8988T (cell line): ENCODE measurements around the gene SLC6A18.

Experiments used
- DNase-seq: peaks from one replicate; pipeline ENCODE4 v3.0.0; 2011

The SLC6A18 gene

DNA sequence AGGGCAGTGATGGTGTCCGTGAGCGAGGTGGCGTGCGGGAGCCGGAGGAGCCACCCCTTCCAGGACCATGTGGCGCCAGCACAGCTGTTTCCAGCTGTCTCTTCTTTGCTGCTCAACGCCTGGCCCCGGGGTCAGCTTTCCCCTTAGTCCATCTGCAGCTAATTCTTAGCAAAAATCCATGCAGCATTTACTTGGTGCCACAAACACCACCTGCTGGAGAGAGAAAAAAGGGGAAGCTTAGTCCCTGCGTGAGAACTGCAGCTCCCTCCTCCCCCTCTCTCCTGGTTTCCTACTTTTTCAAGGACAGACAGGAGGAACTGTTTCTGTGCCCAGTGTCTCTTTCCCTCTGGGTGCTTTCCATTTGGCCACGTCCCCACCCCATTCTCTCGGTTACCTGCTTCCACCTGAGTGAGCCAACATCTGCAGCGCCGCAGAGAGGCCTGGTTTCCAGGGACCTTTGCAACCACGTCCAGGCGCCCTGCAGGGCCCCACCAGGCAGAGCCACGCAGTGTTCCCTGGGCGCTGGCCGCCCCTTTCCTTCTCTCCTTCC lies 20.4 kb upstream of the SLC6A18 start:
- peak; percentile 87 for DNase-seq

DNA sequence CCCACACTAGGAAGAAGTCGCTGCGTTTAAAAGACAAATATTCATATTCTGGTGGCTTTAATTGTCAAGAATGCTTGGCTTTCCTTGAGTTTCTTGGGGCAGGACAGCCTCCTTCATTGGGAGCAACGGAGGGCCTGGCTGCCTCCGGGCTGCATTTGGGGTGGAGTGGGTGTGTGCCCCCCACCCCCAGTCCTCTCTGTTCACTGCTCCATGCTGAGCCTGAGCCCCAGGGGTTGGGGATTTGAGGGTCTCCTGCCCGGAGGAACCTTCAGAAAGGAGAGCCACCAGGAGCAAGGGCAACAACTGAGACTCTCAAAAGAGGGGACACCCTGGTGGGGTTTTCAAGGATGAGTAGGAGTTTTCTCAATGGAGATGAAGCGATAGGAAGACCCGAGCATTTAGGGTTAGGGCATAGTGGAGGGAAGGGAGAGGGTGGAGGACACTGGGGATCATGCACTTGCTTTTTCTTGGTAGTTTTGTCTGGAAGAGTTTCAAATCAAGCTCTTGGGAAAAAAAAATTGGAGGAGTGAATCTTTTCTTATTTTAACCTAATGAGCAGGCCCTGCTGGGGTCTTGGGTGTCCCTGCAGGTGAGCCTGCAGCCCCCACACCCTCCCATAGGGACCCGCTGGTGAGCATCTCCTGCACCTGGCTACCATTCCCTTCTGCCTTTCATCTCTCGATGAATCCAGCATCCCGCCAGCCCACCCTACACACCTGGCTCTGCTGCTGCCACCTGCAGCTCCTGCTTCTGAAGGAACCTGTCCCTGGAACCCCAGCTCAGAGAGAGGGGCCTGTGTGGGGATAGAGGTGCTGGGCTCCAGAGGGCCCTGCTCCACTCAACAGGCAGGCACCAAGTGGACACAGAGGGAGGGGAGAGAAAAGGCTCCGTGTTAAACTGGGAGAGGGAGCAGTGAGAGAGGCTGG lies 19.7 kb upstream of the SLC6A18 start:
- DNase-seq = no peak

DNA sequence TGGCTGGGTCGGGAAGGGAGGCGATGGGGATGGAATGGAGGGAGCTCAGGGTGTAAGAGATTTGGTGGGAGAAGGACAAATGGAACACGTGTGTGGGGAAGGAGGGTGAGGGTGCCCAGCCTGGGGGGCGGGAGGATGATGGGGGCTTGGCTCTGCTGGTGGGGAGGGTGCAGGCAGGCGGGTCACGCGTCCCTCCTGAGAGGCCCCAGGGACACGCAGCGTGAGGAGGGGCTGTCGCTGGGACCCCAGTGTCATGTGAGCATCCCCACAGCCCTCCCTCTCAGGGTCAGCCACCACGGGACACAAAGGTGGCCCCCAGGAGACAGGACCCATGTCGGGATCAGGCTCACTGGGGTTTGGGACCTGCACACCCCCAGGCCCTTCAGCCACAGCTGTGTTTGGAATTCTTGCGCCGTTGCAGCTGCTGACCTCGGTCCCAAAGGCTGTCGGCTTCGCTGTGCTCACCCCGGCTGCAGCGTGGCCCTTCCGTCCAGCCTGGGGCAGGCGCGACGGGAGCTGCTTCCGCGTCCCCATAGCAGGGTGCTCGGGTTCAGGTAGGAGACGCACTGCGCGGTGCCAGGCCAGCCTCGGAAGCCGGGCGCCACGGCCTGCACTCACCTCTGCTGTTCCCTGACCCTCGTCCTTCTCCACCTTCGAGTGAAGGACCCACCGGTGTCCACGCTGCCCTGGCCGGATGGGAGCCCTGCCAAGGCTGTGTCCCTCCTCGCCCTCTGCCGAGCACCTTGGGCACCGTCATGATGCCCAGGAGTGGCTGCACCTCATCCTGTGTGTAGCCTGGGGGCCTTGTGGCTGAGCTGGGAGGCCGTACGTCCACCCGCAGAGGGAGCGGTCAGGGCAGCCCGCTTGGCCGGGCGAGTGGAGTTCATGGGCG lies 18.4 kb upstream of the SLC6A18 start:
- no peak for DNase-seq

DNA sequence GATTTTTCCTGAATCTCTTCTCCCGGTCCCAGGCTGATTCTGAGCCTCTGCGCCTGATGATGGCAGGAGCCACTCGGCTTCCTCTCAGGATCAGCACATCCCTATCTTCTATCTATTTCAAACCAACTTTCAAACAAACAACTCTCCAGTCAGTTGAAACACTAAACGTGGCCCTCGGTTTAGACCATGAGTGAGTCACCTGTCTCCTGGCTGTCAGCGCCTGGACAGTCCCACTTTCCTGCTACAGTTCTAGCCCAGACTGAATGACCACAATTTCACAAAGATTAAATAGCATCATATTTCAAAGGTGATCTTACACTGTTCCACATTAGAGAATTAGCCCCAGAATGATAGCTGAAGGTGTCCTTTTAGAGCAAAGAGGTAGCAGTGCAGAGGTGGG lies 17.6 kb upstream of the SLC6A18 start:
- no peak for DNase-seq

DNA sequence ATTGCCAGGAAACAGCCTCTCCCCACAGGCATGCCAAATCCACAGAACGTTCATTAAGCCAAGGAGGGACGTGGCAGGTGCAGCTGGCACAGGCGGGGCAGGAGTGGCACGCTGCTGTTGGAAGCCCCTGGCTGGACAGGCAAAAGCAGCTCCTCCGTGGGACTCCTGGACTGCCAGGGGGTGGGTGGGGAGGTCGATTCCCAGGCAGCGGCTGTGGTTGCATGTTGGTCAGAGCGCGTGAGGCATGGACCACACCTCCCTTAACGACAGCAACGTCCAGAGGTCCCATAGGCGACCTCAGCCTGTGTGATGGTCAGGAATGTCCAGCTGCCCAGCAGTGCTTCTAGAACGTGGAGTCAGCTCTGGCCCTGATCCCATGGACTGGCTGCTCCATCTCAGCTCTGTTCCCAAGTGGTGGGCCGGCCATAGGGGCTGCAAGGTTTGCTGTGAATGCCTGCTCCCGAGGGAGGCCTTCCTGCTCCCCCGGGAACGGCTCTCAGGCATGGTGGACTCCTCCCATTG lies 16.9 kb upstream of the SLC6A18 start:
- no peak for DNase-seq

DNA sequence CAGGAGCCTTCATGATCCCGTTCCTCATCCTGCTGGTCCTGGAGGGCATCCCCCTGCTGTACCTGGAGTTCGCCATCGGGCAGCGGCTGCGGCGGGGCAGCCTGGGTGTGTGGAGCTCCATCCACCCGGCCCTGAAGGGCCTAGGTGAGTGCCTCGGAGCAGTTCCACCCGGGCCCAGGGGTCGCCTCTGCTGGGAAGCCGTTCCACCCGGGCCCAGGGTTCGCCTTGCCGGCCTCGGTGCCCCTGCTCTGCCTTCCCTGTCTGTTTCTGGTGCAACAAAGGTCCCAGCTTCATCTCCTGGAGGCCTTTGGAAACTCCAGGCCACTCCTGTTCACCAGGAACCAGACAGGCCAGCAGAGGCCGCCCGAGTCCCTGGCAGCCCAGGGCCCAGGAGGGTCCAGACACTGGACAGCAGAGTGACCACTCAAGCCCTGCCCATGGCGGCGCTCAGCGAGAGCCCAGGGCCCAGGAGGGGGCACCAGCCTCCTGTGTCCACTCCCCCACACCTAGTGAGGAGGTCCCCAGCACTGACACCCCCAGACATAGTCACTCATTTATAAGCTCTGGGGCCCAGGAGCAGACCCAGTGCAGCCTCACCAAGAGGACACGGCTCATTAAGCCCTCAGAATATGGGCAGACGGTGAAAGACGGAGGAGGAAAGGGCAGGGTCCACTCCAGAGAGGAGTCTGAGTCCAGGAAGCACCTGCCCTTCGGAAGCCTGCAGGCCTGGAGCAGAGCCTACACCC lies 16.3 kb upstream of the SLC6A18 start:
- peak; percentile 99 for DNase-seq

DNA sequence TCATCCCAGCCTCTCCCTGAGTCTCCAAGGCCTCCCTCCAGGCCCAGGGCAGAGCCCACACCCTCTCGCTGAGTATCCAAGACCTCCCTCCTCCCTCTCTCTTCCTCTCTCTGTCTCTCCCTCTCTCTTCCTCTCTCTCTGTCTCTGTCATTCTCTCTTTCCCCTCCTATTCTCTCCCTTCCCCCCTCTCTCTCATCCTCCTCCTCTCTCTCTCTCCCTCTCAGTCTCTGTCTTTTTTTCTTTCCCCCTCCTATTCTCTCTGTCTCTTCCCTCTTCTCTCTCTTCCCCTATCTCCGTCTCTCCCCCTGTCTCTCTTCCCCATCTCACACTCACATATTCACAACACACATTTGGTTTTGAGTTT lies 15.7 kb upstream of the SLC6A18 start:
- no peak for DNase-seq

DNA sequence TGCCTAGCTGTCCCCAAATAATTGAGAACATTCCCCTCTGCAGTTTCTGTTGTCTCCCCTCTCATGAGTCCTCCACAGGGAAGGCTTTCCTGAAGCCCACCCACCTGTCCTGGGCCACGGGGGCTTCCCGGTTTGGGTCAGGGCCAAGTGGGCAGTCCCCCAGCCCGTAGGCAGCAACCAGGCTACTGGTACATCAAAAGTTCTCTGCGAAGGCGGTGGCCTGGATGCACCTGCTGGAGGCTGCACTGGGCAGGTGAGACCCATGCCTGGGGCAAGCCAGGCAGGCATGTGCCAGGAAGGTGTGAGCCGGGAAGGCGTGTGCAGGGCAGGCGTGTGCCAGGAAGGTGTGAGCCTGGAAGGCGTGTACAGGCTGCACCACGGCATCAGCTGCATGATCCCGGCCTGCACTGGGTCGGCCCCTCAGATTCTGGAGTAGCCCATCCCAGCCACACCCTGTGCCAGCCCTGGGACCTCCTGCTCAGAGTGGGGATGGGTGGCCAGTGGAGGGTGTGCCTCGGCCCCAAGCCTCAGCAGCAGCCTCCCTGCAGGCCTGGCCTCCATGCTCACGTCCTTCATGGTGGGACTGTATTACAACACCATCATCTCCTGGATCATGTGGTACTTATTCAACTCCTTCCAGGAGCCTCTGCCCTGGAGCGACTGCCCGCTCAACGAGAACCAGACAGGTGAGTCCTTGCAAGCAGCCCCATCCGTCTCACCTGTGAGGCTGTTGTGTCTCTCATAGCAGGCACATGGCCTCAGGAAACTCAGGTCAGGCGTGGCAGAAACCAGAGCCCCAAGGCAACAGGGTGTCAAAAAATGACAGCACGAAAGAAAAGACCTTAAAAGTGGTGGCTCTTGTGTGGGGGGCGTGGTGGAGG lies 15.0 kb upstream of the SLC6A18 start:
- DNase-seq = no peak

DNA sequence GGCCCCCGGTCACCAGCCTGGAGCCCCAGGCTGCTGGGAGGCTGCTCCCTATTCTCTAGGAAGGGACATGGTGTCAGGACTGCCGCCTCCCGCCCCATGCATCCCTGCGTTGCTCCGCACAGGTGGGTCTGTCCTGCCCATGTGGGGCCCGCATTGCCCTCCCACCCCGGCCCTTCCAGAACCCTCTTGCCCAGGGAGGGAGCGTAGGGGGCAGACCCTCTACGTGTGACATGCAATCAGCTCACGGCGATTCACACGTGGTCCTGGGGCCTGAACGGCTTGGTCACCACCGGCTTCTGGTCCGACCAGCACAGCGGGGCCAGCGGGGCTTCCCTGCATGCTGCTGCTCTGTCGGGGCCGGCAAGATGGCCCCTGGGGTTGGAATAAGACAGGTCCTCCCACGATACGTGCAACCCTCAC lies 14.3 kb upstream of the SLC6A18 start:
- no peak for DNase-seq

DNA sequence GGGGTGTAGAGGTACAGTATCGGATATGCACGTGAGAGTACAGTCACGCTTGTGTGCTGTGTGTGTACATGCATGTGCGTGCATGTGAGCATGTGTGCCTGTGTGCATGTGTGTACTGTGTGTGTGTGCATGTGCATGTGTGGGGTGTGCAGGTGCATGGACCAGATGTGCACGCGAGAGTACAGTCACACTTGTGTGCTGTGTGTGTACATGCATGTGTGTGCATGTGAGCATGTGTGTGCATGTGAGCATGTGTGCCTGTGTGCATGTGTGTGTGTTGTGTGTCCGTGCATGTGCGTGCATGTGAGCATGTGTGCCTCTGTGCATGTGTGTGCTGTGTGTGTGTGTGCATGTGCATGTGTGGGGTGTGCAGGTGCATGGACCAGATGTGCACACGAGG lies 13.5 kb upstream of the SLC6A18 start:
- no peak for DNase-seq

DNA sequence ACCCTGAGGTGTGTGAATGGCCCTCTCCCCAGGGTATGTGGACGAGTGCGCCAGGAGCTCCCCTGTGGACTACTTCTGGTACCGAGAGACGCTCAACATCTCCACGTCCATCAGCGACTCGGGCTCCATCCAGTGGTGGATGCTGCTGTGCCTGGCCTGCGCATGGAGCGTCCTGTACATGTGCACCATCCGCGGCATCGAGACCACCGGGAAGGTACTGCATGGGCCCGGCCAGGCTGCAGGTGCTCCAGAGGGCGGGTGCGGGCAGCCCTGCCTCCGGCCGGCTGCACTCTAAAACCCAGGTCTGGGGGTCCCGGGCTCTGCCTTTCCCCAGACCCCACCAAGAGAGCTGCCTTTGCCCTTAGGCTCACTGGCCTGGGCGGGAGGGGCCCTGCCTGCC lies 12.9 kb upstream of the SLC6A18 start:
- DNase-seq = no peak

DNA sequence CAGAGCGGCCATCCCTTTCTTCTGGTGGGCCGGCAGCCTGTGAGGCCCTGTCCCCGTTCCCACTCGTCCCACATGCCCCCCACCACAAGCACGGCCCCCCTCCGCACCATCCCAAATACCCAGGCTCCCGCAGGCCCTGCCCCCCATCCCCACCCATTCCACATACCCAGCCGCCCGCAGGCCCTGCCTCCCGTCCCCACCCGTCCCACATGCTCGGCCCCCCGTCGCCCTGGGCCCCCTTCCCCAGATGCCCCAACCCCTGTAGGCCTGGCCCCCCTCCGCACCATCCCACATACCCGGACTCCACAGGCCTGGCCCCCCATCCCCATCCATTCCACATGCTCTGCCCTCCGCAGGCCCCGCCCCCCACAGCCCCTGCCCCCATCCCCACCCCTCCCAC lies 12.3 kb upstream of the SLC6A18 start:
- DNase-seq = no peak

DNA sequence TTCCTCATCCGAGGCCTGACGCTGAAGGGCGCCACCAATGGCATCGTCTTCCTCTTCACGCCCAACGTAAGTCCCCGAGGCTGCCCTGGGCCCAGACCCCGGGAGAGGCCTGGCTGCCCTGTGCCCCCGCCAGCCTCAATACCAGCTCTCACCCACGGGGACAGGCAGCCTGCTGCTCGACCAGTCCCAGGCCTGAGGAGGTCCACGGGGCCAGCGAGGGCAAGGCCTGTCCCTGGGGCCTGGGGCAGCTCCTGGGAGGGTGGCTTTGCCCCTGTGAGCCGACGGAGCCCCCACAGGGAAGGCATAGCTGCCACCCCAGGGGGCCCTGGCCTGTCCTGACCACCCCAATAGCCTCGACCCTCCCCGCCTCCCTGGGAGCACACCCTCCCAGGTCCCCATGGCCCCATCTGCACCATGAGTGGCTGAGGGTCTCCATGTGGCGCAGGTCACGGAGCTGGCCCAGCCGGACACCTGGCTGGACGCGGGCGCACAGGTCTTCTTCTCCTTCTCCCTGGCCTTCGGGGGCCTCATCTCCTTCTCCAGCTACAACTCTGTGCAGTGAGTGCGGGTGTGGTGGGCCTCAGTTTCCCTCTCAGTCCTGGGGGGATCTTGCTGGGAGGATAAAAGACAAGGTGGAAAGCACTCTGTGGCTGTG lies 11.5 kb upstream of the SLC6A18 start:
- no peak for DNase-seq

DNA sequence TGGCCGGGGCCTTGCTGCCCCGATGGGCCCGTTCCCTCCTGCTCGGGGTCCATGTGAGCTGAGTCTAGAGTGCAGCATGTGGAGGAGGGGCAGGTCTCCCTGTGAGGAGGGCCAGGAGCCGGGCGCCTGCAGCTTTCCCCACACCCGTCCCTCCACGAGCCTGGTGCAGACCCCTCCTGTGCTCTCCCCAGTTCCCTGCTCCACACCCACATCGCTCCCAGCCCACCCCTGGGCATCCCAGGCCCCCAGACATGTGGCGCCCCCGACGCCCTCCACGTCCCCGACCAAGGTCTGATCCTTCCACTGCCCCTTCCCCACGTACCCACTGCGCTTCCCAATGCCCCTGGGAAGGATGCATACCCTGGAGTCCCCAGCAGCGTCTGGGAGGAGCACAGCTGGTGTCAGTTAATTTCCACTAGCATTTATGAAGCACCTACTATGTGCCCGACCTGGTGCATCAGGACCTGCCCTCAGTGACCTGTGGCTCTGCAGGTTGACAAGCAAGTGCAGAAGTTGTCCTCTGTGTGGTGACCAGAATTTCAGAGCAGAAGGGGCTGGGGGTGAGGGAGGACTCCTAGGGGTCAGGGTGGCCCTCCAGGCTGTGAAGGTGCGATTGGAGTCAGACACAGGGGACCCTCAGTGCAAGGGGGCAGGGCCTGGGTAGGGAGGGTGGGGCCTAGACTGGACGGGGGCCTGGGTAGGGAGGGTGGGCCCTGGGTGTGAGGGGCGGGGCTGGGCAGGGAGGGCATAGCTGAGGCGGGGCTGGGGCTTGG lies 10.8 kb upstream of the SLC6A18 start:
- no peak for DNase-seq

DNA sequence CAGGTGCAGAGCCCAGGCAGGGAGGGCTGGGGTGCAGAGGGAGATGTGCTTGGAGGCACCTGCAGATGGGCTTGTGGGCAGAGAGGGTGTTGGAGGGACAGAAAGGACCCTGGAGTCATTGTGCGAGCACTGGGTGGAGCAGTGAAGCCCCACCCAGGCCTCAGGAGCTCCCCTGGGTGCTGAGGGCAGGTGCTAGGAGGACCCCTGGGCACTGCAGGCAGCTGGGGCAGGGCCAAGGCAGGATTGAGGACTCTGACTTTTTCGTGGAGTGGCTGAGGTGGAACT lies 10.3 kb upstream of the SLC6A18 start:
- no peak for DNase-seq

DNA sequence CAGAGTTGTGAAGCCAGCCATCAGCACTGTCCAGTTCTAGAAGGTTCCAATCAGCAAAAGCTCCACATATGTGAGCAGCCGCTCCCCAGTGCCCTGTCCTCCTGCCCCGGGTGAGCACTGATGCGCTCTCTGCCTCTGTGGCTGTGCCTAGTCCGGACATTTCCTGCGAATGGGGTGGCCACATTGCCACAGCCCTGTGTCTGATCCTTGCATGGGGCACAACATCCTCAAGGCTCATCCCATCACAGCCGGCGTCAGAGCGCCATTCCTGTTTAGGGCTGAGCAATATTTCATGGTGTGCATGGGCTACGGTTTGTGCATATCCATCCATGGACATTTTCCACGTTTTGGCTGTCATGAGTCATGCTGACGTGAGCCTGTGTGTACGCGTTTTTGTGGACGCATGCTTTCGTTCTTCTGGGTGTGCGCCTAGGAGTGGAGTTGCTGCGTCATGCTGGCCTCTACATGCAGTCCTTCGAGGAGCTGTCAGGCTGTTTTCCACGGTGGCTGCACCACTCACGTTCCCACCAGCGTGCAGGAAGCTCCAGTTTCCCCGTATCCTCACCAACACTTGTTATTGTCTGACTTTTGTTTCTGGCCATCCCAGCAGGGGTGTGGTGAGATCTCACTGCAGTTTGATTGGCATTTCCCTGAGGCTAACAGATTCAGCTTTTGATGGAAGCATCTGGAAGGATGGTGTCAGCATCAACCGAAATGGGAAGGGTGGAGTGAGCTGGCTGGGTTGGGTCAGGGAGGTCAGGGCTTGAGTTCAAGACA lies 9.7 kb upstream of the SLC6A18 start:
- no peak for DNase-seq

DNA sequence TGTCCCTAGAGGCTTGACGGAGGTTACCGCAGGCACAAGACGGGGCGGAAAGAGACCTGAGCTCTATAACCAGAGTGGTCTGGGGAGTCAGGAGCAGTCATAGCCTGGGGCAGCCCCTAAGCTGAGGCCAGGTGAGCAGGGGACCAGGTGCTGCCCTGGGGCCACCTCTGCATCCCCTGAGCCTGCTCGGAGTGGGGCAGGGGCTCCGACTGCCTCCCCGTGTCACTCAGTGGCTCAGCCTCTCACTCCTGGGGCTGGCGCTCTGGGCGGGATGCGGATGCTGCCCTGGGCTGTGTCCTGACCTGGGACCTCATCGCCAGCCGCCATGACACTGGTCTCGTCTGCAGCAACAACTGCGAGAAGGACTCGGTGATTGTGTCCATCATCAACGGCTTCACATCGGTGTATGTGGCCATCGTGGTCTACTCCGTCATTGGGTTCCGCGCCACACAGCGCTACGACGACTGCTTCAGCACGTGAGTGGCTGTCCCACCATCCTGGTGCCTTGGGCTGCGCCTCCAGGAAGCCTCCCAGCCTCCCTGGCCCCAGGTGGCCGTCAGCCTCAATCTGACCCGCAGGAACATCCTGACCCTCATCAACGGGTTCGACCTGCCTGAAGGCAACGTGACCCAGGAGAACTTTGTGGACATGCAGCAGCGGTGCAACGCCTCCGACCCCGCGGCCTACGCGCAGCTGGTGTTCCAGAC lies 8.8 kb upstream of the SLC6A18 start:
- no peak for DNase-seq

DNA sequence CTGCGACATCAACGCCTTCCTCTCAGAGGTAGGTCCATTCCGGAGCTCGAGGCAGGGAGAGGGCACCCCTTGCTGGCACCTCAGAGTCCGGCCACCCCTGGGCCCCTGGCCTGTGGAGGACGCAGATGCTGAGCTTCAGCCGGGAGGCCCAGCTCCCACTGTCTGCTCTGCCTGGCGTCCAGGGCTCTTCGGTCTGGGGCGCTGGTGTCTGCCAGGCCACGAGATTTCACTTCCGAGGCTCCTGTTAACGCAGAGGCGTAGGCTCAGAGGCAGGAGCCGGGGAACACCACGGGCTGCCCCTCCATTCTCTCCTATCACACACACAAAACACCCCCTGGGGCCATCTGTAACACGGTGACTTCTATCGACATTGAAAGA lies 8.3 kb upstream of the SLC6A18 start:
- no peak for DNase-seq

DNA sequence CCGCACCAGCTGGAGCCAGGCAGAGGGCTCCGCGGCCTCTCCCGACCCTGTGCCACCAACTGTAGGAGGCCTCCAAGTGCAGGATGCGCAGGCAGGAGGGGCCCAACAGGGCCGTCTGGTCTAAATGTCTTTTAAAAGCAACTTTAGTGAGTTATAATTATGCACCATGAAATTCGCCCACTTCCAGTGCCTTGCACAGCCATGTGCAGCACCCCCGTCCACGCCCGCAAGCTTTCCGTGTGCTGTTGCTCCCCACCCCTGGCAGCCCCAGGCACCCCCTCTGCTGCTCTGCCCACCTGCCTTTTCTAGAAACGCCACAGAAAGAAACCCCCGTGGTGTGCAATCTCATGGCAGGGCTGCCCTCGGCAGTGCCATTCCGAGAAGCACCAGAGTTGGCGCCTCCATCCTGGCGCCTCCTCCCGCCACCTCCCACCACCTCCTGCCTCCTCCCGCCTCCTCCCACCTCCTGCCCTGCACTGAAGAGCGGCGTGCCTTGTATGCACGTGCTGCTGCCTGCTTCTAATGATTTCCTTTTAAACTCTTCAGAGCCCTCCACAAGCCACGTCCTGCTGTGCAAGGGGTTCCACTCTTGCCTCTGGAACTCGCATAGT lies 7.5 kb upstream of the SLC6A18 start:
- no peak for DNase-seq
